ENCODE measurements around the gene COMMD7. TPM values are rescaled to one million over a fixed set of nuclear protein-coding genes. Genes with fewer than 3 reads are reported as not detected.

The COMMD7 gene
- total and polyA plus RNA-seq, 9 of the 15 experiments (the other 6 are each of a cell fraction or from before 2014, with no cell fraction given): 11.9 to 69.1 (median 34.7) TPM

GRCh38 chr20:32751702-32752457 lies 8.6 kb upstream of the COMMD7 start (continued):
- TF ChIP-seq ZBTB7A (IDR thresholded peaks at IDR 0.05; ENCODE audit: borderline replicate concordance, control insufficient read depth, low read depth, low read length): peak; percentile 90

DNA sequence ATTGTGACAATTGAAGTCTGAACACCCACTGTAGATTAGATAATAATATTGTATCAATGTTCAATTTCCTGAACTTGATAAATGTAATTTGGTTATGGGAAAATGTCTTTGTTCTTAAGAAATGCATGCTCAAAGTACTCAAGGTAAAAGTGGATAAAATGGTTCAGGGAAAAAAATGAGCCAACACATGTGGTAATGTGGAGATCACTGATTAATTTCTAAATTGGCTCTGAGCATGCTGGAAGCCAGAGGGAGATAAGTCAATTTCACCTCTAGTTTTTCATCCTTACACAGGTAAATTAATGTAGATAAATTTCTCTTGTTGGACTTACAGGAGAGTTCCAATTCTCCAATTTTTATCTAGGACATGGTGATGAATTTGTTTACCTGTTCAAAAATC lies 8.0 kb upstream of the COMMD7 start:
- H3K36me3 ChIP-seq (ENCODE audit: control insufficient read depth, insufficient read depth, low read length): no peaks in the 10 kb centered on the region
- H3K4me1 ChIP-seq (replicated peaks in 1 of 2; ENCODE audit: control insufficient read depth in 2 of 2, insufficient read depth in 2 of 2, low read length in 2 of 2): peaks cover 27 to 34% of the 10 kb centered on the region in 2 experiments
- no peaks in the 10 kb centered on the region for H3K79me2 ChIP-seq (ENCODE audit: control insufficient read depth, insufficient read depth, low read length)
- POLR2A ChIA-PET: no interaction called here
- H3K4me3 ChIP-seq: no peak overlapping the region
- peak overlapping the region; percentile 93; the same call in 1 of the 3 replicates for H3K27ac ChIP-seq (ENCODE audit: extremely low read depth, low read depth, low read length)
- BruUV-seq (replicated peaks): no TSS peak
- H3K9me3 ChIP-seq (replicated peaks; ENCODE audit: control insufficient read depth, insufficient read depth, low read depth, low read length): no peaks in the 10 kb centered on the region
- no peak for ATAC-seq
- H2AFZ ChIP-seq (ENCODE audit: low read depth, low read length): no peak overlapping the region
- no peak overlapping the region for H3K4me2 ChIP-seq (ENCODE audit: insufficient read depth, low read length)
- H3K27me3 ChIP-seq (ENCODE audit: control insufficient read depth in 2 of 2, insufficient read depth in 2 of 2, low read length in 2 of 2): no peaks in the 10 kb centered on the region
- no peak for DNase-seq (ENCODE audit: extremely low read depth in 1 of 4, low spot score in 3 of 4)
- peaks cover 3% of the 10 kb centered on the region; the same call in 1 of the 2 replicates for H4K20me1 ChIP-seq (replicated peaks; ENCODE audit: control insufficient read depth, insufficient read depth, low read length)
- in situ Hi-C loops (cut with MboI): no loop called here
- intact Hi-C loops (cut with micrococcal nuclease): no loop called here
- CTCF ChIA-PET (ENCODE audit: low intra/inter-chr PET ratio): no interaction called here
- H3K9ac ChIP-seq (ENCODE audit: insufficient read depth in 1 of 2, low read depth in 2 of 2, low read length in 2 of 2): 0 out of 4 replicates have a peak overlapping the region, but pooled peaks of 1 of the 2 experiments have one; percentile 18
- FAIRE-seq: no peak
- no peaks in the 10 kb centered on the region for H3K9me1 ChIP-seq (ENCODE audit: control insufficient read depth, insufficient read depth, low read length)
- TF ChIP-seq CHD7 (IDR thresholded peaks at IDR 0.05; ENCODE audit: low read depth, low read length) (no peak), ZFP1 (CRISPR knock-in tag; IDR thresholded peaks at IDR 0.05) (no peak), CBFA2T2 (conservative IDR thresholded peaks at IDR 0.05) (peak; percentile 32; the same call in 1 of the 2 replicates), CBFA2T3 (IDR thresholded peaks at IDR 0.05) (peak; percentile 65), NFATC3 (IDR thresholded peaks at IDR 0.05) (no peak), CSDE1 (IDR thresholded peaks at IDR 0.05) (no peak), TCF3 (CRISPR knock-in tag; IDR thresholded peaks at IDR 0.05) (peak; percentile 19; the same call in 1 of the 2 replicates), XRCC4 (IDR thresholded peaks at IDR 0.05; ENCODE audit: extremely low read depth, insufficient read depth, insufficient read length) (no peak)
